Breast epithelium (tissue), 4 donors: ENCODE data around the gene PPARG. TPM values are rescaled to one million over a fixed set of nuclear protein-coding genes. Genes with fewer than 3 reads are reported as not detected.

Experiments used
- DNase-seq, 2 donors: peaks; one replicate each; pipeline ENCODE4 v3.0.0-alpha.2; 2019; ENCODE audit warnings: low spot score in 2 of 2
- H3K27ac ChIP-seq, 2 donors: fragments of 200-600 bp; sonication (generic) in 1 of 2; one replicate each; pipeline ENCODE4 v1.5.1; 2016 to 2019; ENCODE audit warnings: mild to moderate bottlenecking in 1 of 2
- H3K27me3 ChIP-seq, 2 donors: fragments of 200-600 bp; sonication (generic) in 1 of 2; one replicate each; pipeline versions ENCODE4 v1.5.1 to v1.6.0; 2017 to 2019; ENCODE audit warnings: control low read depth in 1 of 2, mild to moderate bottlenecking in 1 of 2
- H3K36me3 ChIP-seq: fragments of 200-600 bp; one replicate; pipeline ENCODE4 v1.5.1; 2019
- H3K4me1 ChIP-seq, 2 donors: fragments of 200-600 bp; sonication (generic); one replicate each; pipeline ENCODE4 v1.5.1; 2016 to 2019; ENCODE audit warnings: control low read depth in 1 of 2
- H3K4me3 ChIP-seq, 3 donors: fragments of 200-600 bp; sonication (generic); 1 replicate in 2 of 3; 2 replicates in 1 of 3; pipeline ENCODE4 v1.5.1; 2016 to 2019; ENCODE audit warnings: mild to moderate bottlenecking in 3 of 3, moderate library complexity in 2 of 3
- H3K9me3 ChIP-seq, 2 donors: fragments of 200-600 bp; sonication (generic) in 1 of 2; one replicate each; pipeline ENCODE4 v1.5.1; 2016 to 2019; ENCODE audit warnings: control low read depth in 1 of 2
- POLR2A ChIP-seq: fragments of 450-650 bp; IDR thresholded peaks from one replicate; pipeline ENCODE4 v1.6.1; 2016; ENCODE audit warnings: antibody characterized with exemption, mild to moderate bottlenecking, moderate library complexity
- POLR2AphosphoS5 ChIP-seq, 3 donors: sonication (generic); formaldehyde crosslinking; IDR thresholded peaks; one replicate each; pipeline ENCODE4 v1.6.1; 2017; ENCODE audit warnings: antibody characterized with exemption in 3 of 3
- intact Hi-C: fragments of 100-400 bp; cut with DNase I; formaldehyde crosslinking; loops from one replicate; pipeline ENCODE4 v1.15.1; 2023; ENCODE audit warnings: low total_unique reads
- total RNA-seq, 3 donors: library from RNA; depleted of rRNA; stranded (reverse); fragments of >200 nt; gene quantifications; one replicate each; pipeline ENCODE4 v1.1.0, GENCODE V29; 2016
- TF ChIP-seq, protein P1 (sequence below), 3 donors: fragments of 450-650 bp; IDR thresholded peaks; one replicate each; pipeline ENCODE4 v1.5.1; 2016 to 2017; ENCODE audit warnings: antibody characterized with exemption in 3 of 3, mild to moderate bottlenecking in 3 of 3, moderate library complexity in 3 of 3

PPARG gene
- total RNA-seq, 3 donors from 2014 or later: 44.2 to 359 (median 96.0) TPM

- Histone ChIP-seq H3K36me3 (no peaks in the 10 kb centered on the region), H3K4me1 (no peaks in the 10 kb centered on the region), H3K27ac (peak overlapping the region in 1 of 2 donors; percentile 79), H3K27me3 (no peaks in the 10 kb centered on the region), H3K4me3 (peak overlapping the region in 1 of 3 donors; percentile 28), H3K9me3 (no peaks in the 10 kb centered on the region)
- TF ChIP-seq, protein P1, sequence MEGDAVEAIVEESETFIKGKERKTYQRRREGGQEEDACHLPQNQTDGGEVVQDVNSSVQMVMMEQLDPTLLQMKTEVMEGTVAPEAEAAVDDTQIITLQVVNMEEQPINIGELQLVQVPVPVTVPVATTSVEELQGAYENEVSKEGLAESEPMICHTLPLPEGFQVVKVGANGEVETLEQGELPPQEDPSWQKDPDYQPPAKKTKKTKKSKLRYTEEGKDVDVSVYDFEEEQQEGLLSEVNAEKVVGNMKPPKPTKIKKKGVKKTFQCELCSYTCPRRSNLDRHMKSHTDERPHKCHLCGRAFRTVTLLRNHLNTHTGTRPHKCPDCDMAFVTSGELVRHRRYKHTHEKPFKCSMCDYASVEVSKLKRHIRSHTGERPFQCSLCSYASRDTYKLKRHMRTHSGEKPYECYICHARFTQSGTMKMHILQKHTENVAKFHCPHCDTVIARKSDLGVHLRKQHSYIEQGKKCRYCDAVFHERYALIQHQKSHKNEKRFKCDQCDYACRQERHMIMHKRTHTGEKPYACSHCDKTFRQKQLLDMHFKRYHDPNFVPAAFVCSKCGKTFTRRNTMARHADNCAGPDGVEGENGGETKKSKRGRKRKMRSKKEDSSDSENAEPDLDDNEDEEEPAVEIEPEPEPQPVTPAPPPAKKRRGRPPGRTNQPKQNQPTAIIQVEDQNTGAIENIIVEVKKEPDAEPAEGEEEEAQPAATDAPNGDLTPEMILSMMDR (IDR thresholded peaks at IDR 0.05): no peak
- TF ChIP-seq POLR2A (no peak), POLR2AphosphoS5 (IDR thresholded peaks at IDR 0.05) (no peak)
- no peak for DNase-seq
- intact Hi-C loops: no loop called here
Measured at GRCh38 chr3:12437221-12437605, 148.3 kb downstream of the PPARG start.

DNA sequence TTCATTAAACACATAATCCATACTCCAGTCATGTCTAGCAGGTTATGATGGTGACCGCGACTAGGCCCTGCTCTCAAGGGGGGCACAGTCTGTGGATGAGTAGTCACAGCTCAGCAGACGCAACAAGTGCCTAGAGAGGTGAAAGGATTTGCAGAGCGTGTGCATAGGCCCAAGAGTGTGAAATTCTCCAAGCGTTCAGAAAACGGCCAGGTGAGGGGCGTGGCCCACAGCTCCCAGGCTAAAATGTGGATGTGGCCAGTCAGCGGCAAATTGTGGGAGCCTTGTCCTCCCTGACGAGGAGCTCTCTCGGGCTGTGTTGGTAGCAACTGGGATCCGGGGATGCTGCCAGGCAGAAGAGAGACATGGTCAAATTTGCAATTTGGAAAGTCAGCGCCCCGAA lies 149.0 kb downstream of the PPARG start:
- H3K27me3 ChIP-seq: no peaks in the 10 kb centered on the region
- no peaks in the 10 kb centered on the region for H3K4me1 ChIP-seq
- no peak overlapping the region for H3K4me3 ChIP-seq
- no peaks in the 10 kb centered on the region for H3K9me3 ChIP-seq
- no peak overlapping the region for H3K27ac ChIP-seq
- TF ChIP-seq POLR2A: no peak
- no peak for TF ChIP-seq POLR2AphosphoS5 (IDR thresholded peaks at IDR 0.05)
- TF ChIP-seq, protein P1 (IDR thresholded peaks at IDR 0.05): no peak
- no peak for DNase-seq
- intact Hi-C loops: no loop called here
- H3K36me3 ChIP-seq: no peaks in the 10 kb centered on the region

- TF ChIP-seq POLR2AphosphoS5 (IDR thresholded peaks at IDR 0.05): no peak
- no peak for TF ChIP-seq POLR2A
- TF ChIP-seq, protein P1 (IDR thresholded peaks at IDR 0.05): no peak
- no peaks in the 10 kb centered on the region for H3K9me3 ChIP-seq
- no peak overlapping the region for H3K27ac ChIP-seq
- no peak for DNase-seq
- H3K4me3 ChIP-seq: no peak overlapping the region
- no peaks in the 10 kb centered on the region for H3K27me3 ChIP-seq
- intact Hi-C loops: no loop called here
- H3K4me1 ChIP-seq: no peaks in the 10 kb centered on the region
- H3K36me3 ChIP-seq: no peaks in the 10 kb centered on the region
Measured at GRCh38 chr3:12438318-12438717, 149.4 kb downstream of the PPARG start.

DNA sequence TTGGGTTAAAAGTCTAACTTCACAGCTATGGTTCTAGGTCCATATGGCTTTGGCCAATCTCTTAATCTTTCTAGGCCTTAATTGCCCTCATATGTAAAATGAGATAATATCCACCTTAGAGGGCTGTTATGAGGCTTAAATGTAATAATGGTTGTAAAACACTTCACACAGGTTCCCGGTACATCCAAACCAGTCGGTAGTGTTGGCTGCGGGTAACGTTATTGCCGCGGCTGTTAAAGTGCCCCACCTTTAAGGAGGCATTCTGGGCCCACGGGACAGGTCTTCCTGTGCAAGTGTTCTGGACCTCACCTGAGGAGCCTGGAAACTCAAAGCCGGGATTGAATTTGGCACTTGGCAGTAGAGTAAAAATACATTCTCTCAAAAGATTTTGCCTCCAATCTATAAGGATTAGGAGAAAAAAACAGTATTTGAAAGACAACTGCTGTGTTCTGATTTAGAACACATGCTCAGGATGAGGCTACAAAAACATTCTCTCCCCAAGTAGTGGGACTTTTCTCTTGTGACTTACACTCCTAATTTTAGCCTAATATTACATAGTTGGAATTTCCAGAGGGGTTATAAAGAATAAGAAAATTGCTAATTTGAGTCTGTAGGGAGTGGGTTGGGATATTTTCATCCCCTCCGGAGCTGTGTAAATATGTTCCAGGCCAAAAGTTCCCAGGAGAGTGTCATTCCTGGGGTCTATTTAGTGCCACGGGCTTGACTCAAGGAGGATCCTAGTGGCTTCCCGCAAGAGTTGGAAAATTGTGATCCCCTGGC lies 150.5 kb downstream of the PPARG start:
- H3K27me3 ChIP-seq: no peaks in the 10 kb centered on the region
- H3K4me1 ChIP-seq: no peaks in the 10 kb centered on the region
- H3K4me3 ChIP-seq: no peak overlapping the region
- DNase-seq: no peak
- no peaks in the 10 kb centered on the region for H3K9me3 ChIP-seq
- peak overlapping the region in 1 of 2 donors; percentile 56 for H3K27ac ChIP-seq
- intact Hi-C loops: no loop called here
- no peak for TF ChIP-seq POLR2AphosphoS5 (IDR thresholded peaks at IDR 0.05)
- H3K36me3 ChIP-seq: no peaks in the 10 kb centered on the region

- Histone ChIP-seq H3K9me3 (no peaks in the 10 kb centered on the region), H3K4me1 (no peaks in the 10 kb centered on the region), H3K36me3 (no peaks in the 10 kb centered on the region), H3K27me3 (no peaks in the 10 kb centered on the region), H3K27ac (peak overlapping the region in 1 of 2 donors; percentile 54), H3K4me3 (peak overlapping the region in 1 of 3 donors; percentile 33)
- TF ChIP-seq, protein P1 (IDR thresholded peaks at IDR 0.05): no peak
- TF ChIP-seq POLR2A (no peak), POLR2AphosphoS5 (IDR thresholded peaks at IDR 0.05) (no peak)
- intact Hi-C loops: no loop called here
- DNase-seq: no peak
Measured at GRCh38 chr3:12440927-12441714, 152.3 kb downstream of the PPARG start.
